IMR-90 (cell line): Measurements from ENCODE around the gene CNTN4. TPM values are rescaled to one million over a fixed set of nuclear protein-coding genes. Genes with fewer than 3 reads are reported as not detected.

Experiments
- ATAC-seq: fragments of 200-7000 bp; cut with Tn5 transposase; 2 replicates; pipeline ENCODE4 v1.9.1; 2020; ENCODE audit warnings: low read depth, mild to moderate bottlenecking, moderate library complexity
- BruUV-seq: library from RNA; stranded (reverse); fragments of 400-500 nt; replicated peaks from 2 replicates; lab custom pipeline; 2021; lab: Mats Ljungman, UMichigan
- CTCF ChIA-PET: fragments of 300-600 bp; formaldehyde crosslinking; extraction: SDS; loops from one replicate; lab custom pipeline; 2021; ENCODE audit warnings: antibody characterized with exemption; lab: Yijun Ruan, JAX
- POLR2A ChIA-PET: fragments of 300-600 bp; sonication (Branson Sonifier 250); formaldehyde crosslinking; loops from one replicate; lab custom pipeline; 2022; ENCODE audit warnings: antibody characterized with exemption; ENCODE audit not compliant: unreplicated experiment; lab: Charles Lee
- DNase-seq: peaks from one replicate; pipeline ENCODE4 v3.0.0; 2013
- H2AFZ ChIP-seq: replicated peaks from 2 replicates; pipeline ENCODE3; 2013; ENCODE audit warnings: low read length, mild to moderate bottlenecking; ENCODE audit not compliant: poor library complexity
- H2AK5ac ChIP-seq: 2 replicates; pipeline ENCODE4 v1.6.1; 2013; ENCODE audit warnings: low read depth, low read length, inconsistent platforms
- H2AK9ac ChIP-seq: replicated peaks from 2 replicates; pipeline ENCODE3; 2013; ENCODE audit warnings: mild to moderate bottlenecking, low read depth, low read length, moderate library complexity; ENCODE audit not compliant: poor library complexity
- H2BK120ac ChIP-seq: 2 replicates; pipeline ENCODE4 v1.6.1; 2013; ENCODE audit warnings: low read depth, low read length, inconsistent platforms
- H2BK15ac ChIP-seq: 3 replicates; pipeline ENCODE4 v1.6.1; 2013; ENCODE audit warnings: low read depth, low read length, inconsistent platforms
- H2BK20ac ChIP-seq: 2 replicates; pipeline ENCODE4 v1.6.1; 2013; ENCODE audit warnings: low read depth, mild to moderate bottlenecking, inconsistent platforms, low read length, moderate library complexity
- H2BK5ac ChIP-seq: 2 replicates; pipeline ENCODE4 v1.6.1; 2013; ENCODE audit warnings: mild to moderate bottlenecking, low read depth, low read length, inconsistent platforms; ENCODE audit not compliant: poor library complexity, severe bottlenecking
- H3K14ac ChIP-seq: replicated peaks from 2 replicates; pipeline ENCODE4 v1.6.1; 2013; ENCODE audit warnings: low read depth, low read length, inconsistent platforms
- H3K18ac ChIP-seq: 2 replicates; pipeline ENCODE4 v1.6.1; 2013; ENCODE audit warnings: low read depth, low read length, control low read depth
- H3K23ac ChIP-seq: 2 replicates; pipeline ENCODE4 v1.6.1; 2013; ENCODE audit warnings: low read depth, low read length, inconsistent platforms
- H3K27ac ChIP-seq: 2 replicates; pipeline ENCODE4 v1.5.1; 2013; ENCODE audit warnings: mild to moderate bottlenecking, control low read depth, low read length; ENCODE audit not compliant: insufficient read depth
- H3K27me3 ChIP-seq: 2 replicates; pipeline ENCODE4 v1.6.1; 2013; ENCODE audit warnings: low read length; ENCODE audit not compliant: control insufficient read depth, insufficient read depth
- H3K36me3 ChIP-seq: 2 replicates; pipeline ENCODE4 v1.6.1; 2013; ENCODE audit warnings: low read length, mixed read lengths; ENCODE audit not compliant: control insufficient read depth, insufficient read depth
- H3K4ac ChIP-seq: 2 replicates; pipeline ENCODE4 v1.6.1; 2013; ENCODE audit warnings: low read depth, low read length, inconsistent platforms
- H3K4me1 ChIP-seq: 2 replicates; pipeline ENCODE4 v1.6.1; 2013; ENCODE audit warnings: low read length, mixed read lengths; ENCODE audit not compliant: control insufficient read depth, insufficient read depth
- H3K4me2 ChIP-seq: 2 replicates; pipeline ENCODE4 v1.6.1; 2013; ENCODE audit warnings: low read depth, mild to moderate bottlenecking, control low read depth, low read length, moderate library complexity
- H3K4me3 ChIP-seq: 2 replicates; pipeline ENCODE4 v1.5.1; 2013; ENCODE audit warnings: low read depth, mild to moderate bottlenecking, control low read depth, low read length, moderate library complexity; ENCODE audit not compliant: insufficient read depth
- H3K56ac ChIP-seq: 2 replicates; pipeline ENCODE4 v1.6.1; 2013; ENCODE audit warnings: low read length, inconsistent platforms; ENCODE audit not compliant: insufficient read depth; ENCODE audit errors: extremely low read depth
- H3K79me1 ChIP-seq, 2 experiments: 2 replicates each; pipeline ENCODE4 v1.6.1; 2013; ENCODE audit warnings: low read length in 2 of 2, inconsistent platforms in 1 of 2, low read depth in 1 of 2
- H3K9ac ChIP-seq: 2 replicates; pipeline ENCODE4 v1.6.1; 2013; ENCODE audit warnings: low read depth, low read length, control low read depth
- H3K9me1 ChIP-seq: 2 replicates; pipeline ENCODE4 v1.6.1; 2013; ENCODE audit warnings: low read length, inconsistent platforms; ENCODE audit not compliant: insufficient read depth
- H3K9me3 ChIP-seq: 2 replicates; pipeline ENCODE4 v1.6.1; 2013; ENCODE audit warnings: low read length; ENCODE audit not compliant: control insufficient read depth, insufficient read depth
- H4K20me1 ChIP-seq: 2 replicates; pipeline ENCODE4 v1.6.1; 2013; ENCODE audit warnings: low read length, inconsistent platforms; ENCODE audit not compliant: insufficient read depth
- H4K5ac ChIP-seq: 2 replicates; pipeline ENCODE4 v1.6.1; 2013; ENCODE audit warnings: mild to moderate bottlenecking, low read depth, low read length, control low read depth
- H4K8ac ChIP-seq, 2 experiments: 2 replicates each; pipeline ENCODE4 v1.6.1; 2013; ENCODE audit warnings: low read depth in 2 of 2, low read length in 2 of 2, control low read depth in 1 of 2, inconsistent platforms in 1 of 2
- H4K91ac ChIP-seq: 2 replicates; pipeline ENCODE4 v1.6.1; 2013; ENCODE audit warnings: low read depth, low read length, inconsistent platforms; ENCODE audit not compliant: insufficient read depth
- CEBPB ChIP-seq: IDR thresholded peaks from 2 replicates; pipeline ENCODE4 v1.6.1; 2012; ENCODE audit warnings: low read depth, low read length, improper control_type of control experiment
- FOS ChIP-seq: fragments of 150-350 bp; IDR thresholded peaks from 2 replicates; pipeline ENCODE4 v1.6.1; 2016; ENCODE audit warnings: low read depth, low read length
- MXI1 ChIP-seq: IDR thresholded peaks from 2 replicates; pipeline ENCODE4 v1.6.1; 2012; ENCODE audit warnings: low read depth, mild to moderate bottlenecking, low read length, moderate library complexity, borderline replicate concordance
- NFE2L2 ChIP-seq: fragments of 150-350 bp; IDR thresholded peaks from 2 replicates; pipeline ENCODE4 v1.6.1; 2016; ENCODE audit warnings: low read depth, mild to moderate bottlenecking, low read length
- POLR2A ChIP-seq: IDR thresholded peaks from 2 replicates; pipeline ENCODE4 v1.6.1; 2012; ENCODE audit warnings: mild to moderate bottlenecking, low read depth, low read length
- SMC3 ChIP-seq: fragments of 150-350 bp; IDR thresholded peaks from 2 replicates; pipeline ENCODE4 v1.6.1; 2016; ENCODE audit warnings: low read depth, mild to moderate bottlenecking, antibody characterized with exemption, low read length, moderate library complexity
- WGBS, 2 experiments: methylation state at CpG; one replicate each; pipeline versions ENCODE4 v1.1.5 to v1.1.7; 2013; ENCODE audit warnings: missing lambda C conversion rate in 2 of 2; ENCODE audit not compliant: insufficient read length in 1 of 2; ENCODE audit errors: extremely low coverage in 2 of 2; 5-methylcytosine and 5-hydroxymethylcytosine counted together
- dilution Hi-C: fragments of 300-500 bp; cut with HindIII; formaldehyde crosslinking; loops from one replicate; pipeline ENCODE4 v1.14.3; 2018; ENCODE audit warnings: low sequenced_read_pairs; ENCODE audit not compliant: unreplicated experiment
- in situ Hi-C: fragments of 300-500 bp; cut with MboI; formaldehyde crosslinking; loops from 3 replicates; pipeline ENCODE4 v1.14.3; 2019; ENCODE audit warnings: low sequenced_read_pairs, inconsistent platforms, mixed read lengths
- intact Hi-C: fragments of 100-400 bp; cut with micrococcal nuclease; formaldehyde crosslinking; loops from 2 replicates; pipeline ENCODE4 v1.10.0; 2022
- polyA plus RNA-seq, 3 experiments: library from polyadenylated mRNA; depleted of rRNA; stranded (reverse); fragments of >200 nt; gene quantifications; 2 replicates each; pipeline ENCODE4 v1.2.3, GENCODE V29; 2012; ENCODE audit warnings: low replicate concordance in 1 of 3
- total RNA-seq: library from RNA; depleted of rRNA; stranded (reverse); fragments of >200 nt; gene quantifications from 2 replicates; pipeline ENCODE4 v1.2.3, GENCODE V29; 2012

Gene CNTN4
- total and polyA plus RNA-seq, 2 of the 4 experiments (the other 2 are of a cell fraction): under 0.01 TPM; not detected in 1

GRCh38 chr3:2659896-2660295, 561.2 kb downstream of the CNTN4 start:
- H2BK15ac ChIP-seq: no peak overlapping the region
- H3K56ac ChIP-seq: no peak overlapping the region
- peak overlapping the region; percentile 39; the same call in 1 of the 2 replicates for H2BK120ac ChIP-seq
- TF ChIP-seq SMC3: no peak
- peak; percentile 69 for TF ChIP-seq NFE2L2
- TF ChIP-seq FOS: peak; percentile 25; the same call in 1 of the 2 replicates
- 0 out of 2 replicates have a peak, but pooled peaks have one; percentile 14 for TF ChIP-seq CEBPB
- no peak for TF ChIP-seq MXI1
- TF ChIP-seq POLR2A: no peak; the same call in 1 of the 2 replicates
- H3K36me3 ChIP-seq: no peaks in the 10 kb centered on the region
- H3K18ac ChIP-seq: peak overlapping the region; percentile 86; the same call in 1 of the 2 replicates
- peak overlapping the region; percentile 47 to 84; a peak in 2 of 4 replicates for H4K8ac ChIP-seq
- no peak overlapping the region for H2AFZ ChIP-seq
- no peaks in the 10 kb centered on the region; a peak in 1 of 4 replicates for H3K79me1 ChIP-seq
- H2BK5ac ChIP-seq: peak overlapping the region; percentile 94
- in situ Hi-C loops: no loop called here
- H4K91ac ChIP-seq: no peak overlapping the region
- peaks cover 7% of the 10 kb centered on the region for H3K4me1 ChIP-seq
- H3K9me3 ChIP-seq: no peaks in the 10 kb centered on the region
- no peaks in the 10 kb centered on the region for H3K27me3 ChIP-seq
- no peak overlapping the region; the same call in 1 of the 2 replicates for H3K4ac ChIP-seq
- no peaks in the 10 kb centered on the region for H4K20me1 ChIP-seq
- intact Hi-C loops: no loop called here
- peak overlapping the region; percentile 54; the same call in 1 of the 2 replicates for H2BK20ac ChIP-seq
- no peak overlapping the region for H4K5ac ChIP-seq
- no CpG with 5 or more reads among the region's 3 CpGs for WGBS, 2 experiments
- no TSS peak for BruUV-seq
- POLR2A ChIA-PET: no interaction called here
- no peak overlapping the region for H2AK5ac ChIP-seq
- H3K4me3 ChIP-seq: no peak overlapping the region
- H3K9ac ChIP-seq: no peak overlapping the region
- no peak overlapping the region for H3K14ac ChIP-seq
- no peak overlapping the region; the same call in 1 of the 2 replicates for H3K4me2 ChIP-seq
- no peaks in the 10 kb centered on the region; the same call in 1 of the 2 replicates for H3K9me1 ChIP-seq
- peak; percentile 90 for DNase-seq
- H3K27ac ChIP-seq: peak overlapping the region; percentile 71; the same call in 1 of the 2 replicates
- no peak overlapping the region for H3K23ac ChIP-seq
- ATAC-seq: peak; percentile 25
- dilution Hi-C loops: no loop called here
- no peak overlapping the region for H2AK9ac ChIP-seq
- CTCF ChIA-PET: no interaction called here
